NCI-H2227 treated with DMSO at 0.1 percent for 48 hours (cell line): ENCODE data around the gene MST1R.
"Not testable (repeated sequence)": the region's sequence is repeated elsewhere in the genome, so short reads cannot be mapped to it uniquely, and the experiment has no call there.

Experiments used
- DNase-seq: peaks from one replicate; lab custom pipeline; 2025; lab: John Stamatoyannopoulos, UW

MST1R gene

GRCh38 chr3:49911611-49912010, 7.9 kb upstream of the MST1R start:
- DNase-seq = no peak

GRCh38 chr3:49911124-49911420, 7.4 kb upstream of the MST1R start:
- no peak for DNase-seq

- DNase-seq = no peak
These were observed 6.9 kb upstream of the MST1R start for GRCh38 chr3:49910409-49911123.

- DNase-seq = no peak
These were observed 4.9 kb upstream of the MST1R start for GRCh38 chr3:49908373-49909199.

GRCh38 chr3:49906073-49906743, 2.5 kb upstream of the MST1R start:
- DNase-seq = no peak

GRCh38 chr3:49904448-49904847, 775 bp upstream of the MST1R start:
- DNase-seq = not testable (repeated sequence)

GRCh38 chr3:49902511-49903345, 945 bp downstream of the MST1R start:
- no peak for DNase-seq

- DNase-seq = no peak
These were observed 2.0 kb downstream of the MST1R start for GRCh38 chr3:49901366-49902339.

GRCh38 chr3:49900491-49901153, 3.1 kb downstream of the MST1R start:
- no peak for DNase-seq

GRCh38 chr3:49899815-49900214, 3.9 kb downstream of the MST1R start:
- DNase-seq = no peak

GRCh38 chr3:49898991-49899390, 4.7 kb downstream of the MST1R start:
- DNase-seq = no peak

- DNase-seq = no peak
These were observed 7.3 kb downstream of the MST1R start for GRCh38 chr3:49896345-49896744.

GRCh38 chr3:49895791-49896190, 7.9 kb downstream of the MST1R start:
- DNase-seq = no peak

- no peak for DNase-seq
These were observed 14.4 kb downstream of the MST1R start for GRCh38 chr3:49889296-49889695.

GRCh38 chr3:49886922-49887265, 16.8 kb downstream of the MST1R start:
- DNase-seq = no peak

- DNase-seq = no peak
These were observed 19.7 kb downstream of the MST1R start for GRCh38 chr3:49883998-49884397.

GRCh38 chr3:49882166-49882565, 21.5 kb downstream of the MST1R start:
- DNase-seq = no peak

- DNase-seq = peak; percentile 11
These were observed 22.9 kb downstream of the MST1R start for GRCh38 chr3:49880581-49881315.

GRCh38 chr3:49879721-49880120, 24.0 kb downstream of the MST1R start:
- no peak for DNase-seq

- no peak for DNase-seq
These were observed 25.0 kb downstream of the MST1R start for GRCh38 chr3:49878686-49879085.
